ENCODE results near the gene TRIM41. TPM values are rescaled to one million over a fixed set of nuclear protein-coding genes. Genes with fewer than 3 reads are reported as not detected.

Gene TRIM41
- total RNA-seq, 1 experiment from 2014 or later: 28.7 TPM

- intact Hi-C loops (cut with micrococcal nuclease; ENCODE audit: unreplicated experiment): no loop called here
- no peak for TF ChIP-seq CTCF (IDR thresholded peaks at IDR 0.05; ENCODE audit: insufficient read depth in 1 of 2, low read depth in 1 of 2, low read length in 1 of 2, severe bottlenecking in 1 of 2, unreplicated experiment in 1 of 2)
- POLR2A ChIA-PET: no interaction called here
- Mint-ChIP-seq H3K9me3 (ENCODE audit: unreplicated experiment) (no peaks in the 10 kb centered on the region), H3K4me3 (ENCODE audit: unreplicated experiment) (peak overlapping the region; percentile 97), H3K36me3 (ENCODE audit: insufficient read depth, unreplicated experiment) (peaks cover 87% of the 10 kb centered on the region), H3K27ac (ENCODE audit: unreplicated experiment) (peak overlapping the region; percentile 100), H3K4me1 (ENCODE audit: low read depth, unreplicated experiment) (peaks cover 11% of the 10 kb centered on the region), H3K27me3 (ENCODE audit: insufficient read depth, unreplicated experiment) (no peaks in the 10 kb centered on the region)
- H3K27me3 ChIP-seq (replicated peaks; ENCODE audit: control insufficient read depth, insufficient read depth, low read length): no peaks in the 10 kb centered on the region
- no peaks in the 10 kb centered on the region for H3K9me3 ChIP-seq
- peaks cover 21% of the 10 kb centered on the region for H3K4me1 ChIP-seq
- H3K36me3 ChIP-seq (ENCODE audit: control insufficient read depth, insufficient read depth, low read length): peaks cover 29% of the 10 kb centered on the region
- no peak overlapping the region for H3K4me3 ChIP-seq (ENCODE audit: low read depth, low read length)
- no peak for DNase-seq
- BruUV-seq (replicated peaks): no TSS peak
- CTCF ChIA-PET: no interaction called here
Observed at GRCh38 chr5:181241393-181241975, 18.4 kb downstream of the TRIM41 start.

GRCh38 chr5:181242031-181242451 is 19.0 kb downstream of the TRIM41 start:
- ChIA-PET CTCF (no interaction called here), POLR2A (no interaction called here)
- Mint-ChIP-seq H3K4me3 (ENCODE audit: unreplicated experiment) (peak overlapping the region; percentile 97), H3K27ac (ENCODE audit: unreplicated experiment) (peak overlapping the region; percentile 100), H3K27me3 (ENCODE audit: insufficient read depth, unreplicated experiment) (no peaks in the 10 kb centered on the region), H3K36me3 (ENCODE audit: insufficient read depth, unreplicated experiment) (peaks cover 87% of the 10 kb centered on the region), H3K4me1 (ENCODE audit: low read depth, unreplicated experiment) (peaks cover 11% of the 10 kb centered on the region), H3K9me3 (ENCODE audit: unreplicated experiment) (no peaks in the 10 kb centered on the region)
- DNase-seq: no peak
- no peaks in the 10 kb centered on the region for H3K9me3 ChIP-seq
- no peaks in the 10 kb centered on the region for H3K27me3 ChIP-seq (replicated peaks; ENCODE audit: control insufficient read depth, insufficient read depth, low read length)
- H3K36me3 ChIP-seq (ENCODE audit: control insufficient read depth, insufficient read depth, low read length): peaks cover 26% of the 10 kb centered on the region
- peaks cover 21% of the 10 kb centered on the region for H3K4me1 ChIP-seq
- intact Hi-C loops (cut with micrococcal nuclease; ENCODE audit: unreplicated experiment): no loop called here
- BruUV-seq (replicated peaks): no TSS peak
- peak overlapping the region; percentile 87 for H3K4me3 ChIP-seq (ENCODE audit: low read depth, low read length)
- TF ChIP-seq CTCF (IDR thresholded peaks at IDR 0.05; ENCODE audit: insufficient read depth in 1 of 2, low read depth in 1 of 2, low read length in 1 of 2, severe bottlenecking in 1 of 2, unreplicated experiment in 1 of 2): no peak

DNA sequence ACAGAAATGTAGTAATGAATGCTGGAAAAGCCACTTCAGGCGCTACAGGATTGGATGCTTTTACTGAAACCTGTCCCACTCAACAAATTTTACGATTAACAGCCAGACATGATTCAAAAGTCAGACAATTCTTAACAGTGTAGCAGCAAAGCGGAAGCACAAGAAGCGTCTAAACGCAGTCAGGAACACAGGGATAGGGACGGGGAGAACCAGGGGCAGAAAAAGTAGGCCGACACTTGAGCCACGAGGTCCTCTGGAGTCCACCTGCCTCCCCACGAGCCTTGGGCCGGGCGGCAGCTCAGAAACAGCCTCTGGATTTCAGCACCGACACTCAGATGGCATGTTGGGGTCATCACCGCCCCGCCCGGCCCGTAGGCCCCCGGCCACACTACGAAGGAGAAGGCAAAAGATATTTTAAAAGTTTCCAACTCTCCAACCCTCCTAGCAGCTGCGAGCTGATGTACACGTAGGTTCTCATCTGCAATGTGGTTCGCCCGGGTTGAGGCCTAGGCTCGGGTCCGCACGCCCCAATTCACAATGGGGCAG is 20.0 kb downstream of the TRIM41 start:
- ChIA-PET CTCF (no interaction called here), POLR2A (interaction anchor here (0.9 kb wide), 1 partner anchor 20 kb away, joined by 7 read pairs; the partner anchor contains the start of gene TRIM41)
- Mint-ChIP-seq H3K36me3 (ENCODE audit: insufficient read depth, unreplicated experiment) (peaks cover 87% of the 10 kb centered on the region), H3K4me1 (ENCODE audit: low read depth, unreplicated experiment) (peaks cover 14% of the 10 kb centered on the region), H3K4me3 (ENCODE audit: unreplicated experiment) (peak overlapping the region; percentile 97), H3K27me3 (ENCODE audit: insufficient read depth, unreplicated experiment) (no peaks in the 10 kb centered on the region), H3K27ac (ENCODE audit: unreplicated experiment) (peak overlapping the region; percentile 100), H3K9me3 (ENCODE audit: unreplicated experiment) (no peaks in the 10 kb centered on the region)
- intact Hi-C loops (cut with micrococcal nuclease; ENCODE audit: unreplicated experiment): no loop called here
- Histone ChIP-seq H3K36me3 (ENCODE audit: control insufficient read depth, insufficient read depth, low read length) (peaks cover 18% of the 10 kb centered on the region), H3K27me3 (replicated peaks; ENCODE audit: control insufficient read depth, insufficient read depth, low read length) (no peaks in the 10 kb centered on the region), H3K4me3 (ENCODE audit: low read depth, low read length) (peak overlapping the region; percentile 87), H3K9me3 (no peaks in the 10 kb centered on the region), H3K4me1 (peaks cover 24% of the 10 kb centered on the region)
- no peak for TF ChIP-seq CTCF (IDR thresholded peaks at IDR 0.05; ENCODE audit: insufficient read depth in 1 of 2, low read depth in 1 of 2, low read length in 1 of 2, severe bottlenecking in 1 of 2, unreplicated experiment in 1 of 2)
- BruUV-seq (replicated peaks): TSS peak; percentile 48
- no peak for DNase-seq
